Neuron (in vitro differentiated cells): Measurements from ENCODE around the gene CYP2U1.
A peak's percentile ranks its signal among the peaks of the same experiment; 100 is the strongest.
"Not testable (repeated sequence)": the region's sequence is repeated elsewhere in the genome, so short reads cannot be mapped to it uniquely, and the experiment has no call there.

ENCODE experiments used
- H2AFZ ChIP-seq: one replicate; pipeline ENCODE4 v1.6.1; 2013; ENCODE audit warnings: low read depth, mild to moderate bottlenecking, inconsistent platforms, low read length, moderate library complexity
- H3K27me3 ChIP-seq: one replicate; pipeline ENCODE4 v1.6.1; 2013; ENCODE audit warnings: low read length; ENCODE audit not compliant: insufficient read depth
- H3K36me3 ChIP-seq: one replicate; pipeline ENCODE4 v1.6.1; 2013; ENCODE audit warnings: low read length; ENCODE audit not compliant: insufficient read depth
- H3K4me1 ChIP-seq: one replicate; pipeline ENCODE4 v1.6.1; 2013; ENCODE audit warnings: low read length; ENCODE audit not compliant: insufficient read depth
- H3K4me3 ChIP-seq: 2 replicates; pipeline ENCODE4 v1.5.1; 2013; ENCODE audit warnings: mild to moderate bottlenecking, low read length, moderate library complexity
- H3K9me3 ChIP-seq: one replicate; pipeline ENCODE4 v1.6.1; 2013; ENCODE audit warnings: low read length

CYP2U1 gene

GRCh38 chr4:107931775-107932321 lies 499 bp downstream of the CYP2U1 start:
- Histone ChIP-seq H3K27me3 (no peaks in the 10 kb centered on the region), H3K36me3 (no peaks in the 10 kb centered on the region), H3K4me3 (peak overlapping the region; percentile 93), H3K9me3 (no peaks in the 10 kb centered on the region), H3K4me1 (peaks cover 14% of the 10 kb centered on the region), H2AFZ (peak overlapping the region; percentile 99)

- no peak overlapping the region for H3K4me3 ChIP-seq
- no peaks in the 10 kb centered on the region for H3K27me3 ChIP-seq
- H2AFZ ChIP-seq, result no peak overlapping the region
- H3K36me3 ChIP-seq, result no peaks in the 10 kb centered on the region
- peaks cover 14% of the 10 kb centered on the region for H3K4me1 ChIP-seq
- no peaks in the 10 kb centered on the region for H3K9me3 ChIP-seq
Measured at GRCh38 chr4:107935246-107935645, 3.9 kb downstream of the CYP2U1 start.

GRCh38 chr4:107937040-107937439 lies 5.7 kb downstream of the CYP2U1 start:
- Histone ChIP-seq H3K27me3 (no peaks in the 10 kb centered on the region), H3K9me3 (no peaks in the 10 kb centered on the region), H2AFZ (no peak overlapping the region), H3K36me3 (no peaks in the 10 kb centered on the region), H3K4me1 (peaks cover 5% of the 10 kb centered on the region), H3K4me3 (no peak overlapping the region)

- Histone ChIP-seq H3K9me3 (no peaks in the 10 kb centered on the region), H3K4me3 (no peak overlapping the region), H3K27me3 (no peaks in the 10 kb centered on the region), H2AFZ (no peak overlapping the region), H3K4me1 (no peaks in the 10 kb centered on the region), H3K36me3 (no peaks in the 10 kb centered on the region)
Measured at GRCh38 chr4:107939307-107939706, 8.0 kb downstream of the CYP2U1 start.

GRCh38 chr4:107945809-107946208 lies 14.5 kb downstream of the CYP2U1 start:
- Histone ChIP-seq H3K4me3 (no peak overlapping the region), H3K9me3 (no peaks in the 10 kb centered on the region), H3K4me1 (no peaks in the 10 kb centered on the region), H3K27me3 (no peaks in the 10 kb centered on the region), H2AFZ (no peak overlapping the region), H3K36me3 (peaks cover 4% of the 10 kb centered on the region)

- Histone ChIP-seq H3K4me3 (no peak overlapping the region), H3K9me3 (no peaks in the 10 kb centered on the region), H3K36me3 (peaks cover 7% of the 10 kb centered on the region), H3K27me3 (no peaks in the 10 kb centered on the region), H2AFZ (no peak overlapping the region), H3K4me1 (no peaks in the 10 kb centered on the region)
Measured at GRCh38 chr4:107950746-107951540, 19.6 kb downstream of the CYP2U1 start.

GRCh38 chr4:107951551-107951950 lies 20.2 kb downstream of the CYP2U1 start:
- Histone ChIP-seq H2AFZ (no peak overlapping the region), H3K36me3 (peaks cover 7% of the 10 kb centered on the region), H3K9me3 (no peaks in the 10 kb centered on the region), H3K4me3 (no peak overlapping the region), H3K4me1 (no peaks in the 10 kb centered on the region), H3K27me3 (no peaks in the 10 kb centered on the region)

- H3K27me3 ChIP-seq, result no peaks in the 10 kb centered on the region
- H3K4me3 ChIP-seq, result no peak overlapping the region
- H3K9me3 ChIP-seq, result no peaks in the 10 kb centered on the region
- H3K4me1 ChIP-seq, result no peaks in the 10 kb centered on the region
- peaks cover 2% of the 10 kb centered on the region for H3K36me3 ChIP-seq
- H2AFZ ChIP-seq, result no peak overlapping the region
Measured at GRCh38 chr4:107956011-107956410, 24.7 kb downstream of the CYP2U1 start.

- Histone ChIP-seq H3K4me3 (no peak overlapping the region), H3K27me3 (no peaks in the 10 kb centered on the region), H2AFZ (no peak overlapping the region), H3K9me3 (no peaks in the 10 kb centered on the region), H3K4me1 (no peaks in the 10 kb centered on the region), H3K36me3 (no peaks in the 10 kb centered on the region)
Measured at GRCh38 chr4:107966903-107967302, 35.6 kb downstream of the CYP2U1 start.

GRCh38 chr4:107967519-107967918 lies 36.2 kb downstream of the CYP2U1 start:
- not testable (repeated sequence) for H3K36me3 ChIP-seq, H3K4me1 ChIP-seq, H3K27me3 ChIP-seq, H3K4me3 ChIP-seq, H2AFZ ChIP-seq, H3K9me3 ChIP-seq

- not testable (repeated sequence) for H3K27me3 ChIP-seq, H3K9me3 ChIP-seq, H3K36me3 ChIP-seq, H2AFZ ChIP-seq, H3K4me3 ChIP-seq, H3K4me1 ChIP-seq
Measured at GRCh38 chr4:107967921-107968320, 36.6 kb downstream of the CYP2U1 start.

GRCh38 chr4:107970063-107970798 lies 38.9 kb downstream of the CYP2U1 start:
- no peaks in the 10 kb centered on the region for H3K9me3 ChIP-seq
- H3K4me3 ChIP-seq, result no peak overlapping the region
- no peak overlapping the region for H2AFZ ChIP-seq
- H3K4me1 ChIP-seq, result no peaks in the 10 kb centered on the region
- H3K27me3 ChIP-seq, result no peaks in the 10 kb centered on the region
- no peaks in the 10 kb centered on the region for H3K36me3 ChIP-seq

- no peaks in the 10 kb centered on the region for H3K9me3 ChIP-seq
- no peak overlapping the region for H3K4me3 ChIP-seq
- no peak overlapping the region for H2AFZ ChIP-seq
- H3K27me3 ChIP-seq, result no peaks in the 10 kb centered on the region
- no peaks in the 10 kb centered on the region for H3K36me3 ChIP-seq
- H3K4me1 ChIP-seq, result no peaks in the 10 kb centered on the region
Measured at GRCh38 chr4:107972605-107973004, 41.3 kb downstream of the CYP2U1 start.
